Frontal cortex (tissue), 4 donors: Measurements from ENCODE around the gene CASP4. TPM values are rescaled to one million over a fixed set of nuclear protein-coding genes. Genes with fewer than 3 reads are reported as not detected.
"Not testable (repeated sequence)": the region's sequence is repeated elsewhere in the genome, so short reads cannot be mapped to it uniquely, and the experiment has no call there.

ENCODE experiments used
- DNase-seq, 2 donors: peaks; one replicate each; pipeline ENCODE4 v3.0.0; 2012; ENCODE audit warnings: low spot score in 2 of 2
- FAIRE-seq: peaks from 2 replicates; lab custom pipeline; 2012; peaks lifted over from hg19 to GRCh38; lab: Jason Lieb, UNC
- total RNA-seq: library from RNA; depleted of rRNA; stranded (reverse); fragments of >200 nt; gene quantifications from one replicate; pipeline ENCODE4 v1.2.3, GENCODE V29; 2014
- donor health status: control.
- donor health status: control.
- donor health status: control.

The CASP4 gene
- total RNA-seq: 2.9 TPM

DNA sequence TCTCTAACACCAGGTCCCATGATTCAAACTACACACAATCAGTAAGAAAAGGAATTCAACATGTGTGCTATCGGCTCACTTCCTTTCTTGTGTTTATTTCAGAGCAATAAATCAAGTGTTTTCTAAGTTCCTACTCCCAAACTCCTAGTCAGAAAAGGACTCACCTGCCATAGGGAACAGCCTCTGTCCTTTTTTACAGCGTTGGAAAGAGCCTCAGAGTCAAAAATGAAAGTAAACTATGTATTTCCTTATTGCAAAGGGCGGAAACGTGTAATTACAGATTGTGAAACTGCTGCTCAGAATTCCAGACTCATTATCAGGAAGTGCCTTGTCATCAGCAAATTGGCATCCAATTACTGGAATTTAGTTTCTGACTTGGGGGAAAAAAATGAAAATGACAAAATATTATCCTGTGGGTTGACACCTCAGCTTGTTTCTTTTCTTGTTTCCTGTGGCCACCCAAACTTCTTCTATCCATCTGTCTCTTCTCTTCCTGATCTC, at the start of gene CASP4:
Gene CASP4 (minus strand): TSS at position 220 of the 501 bp plus-strand sequence. CDS start 49 bp downstream, at position 171.
- peak in 1 of 2 donors; percentile 3 for DNase-seq

DNA sequence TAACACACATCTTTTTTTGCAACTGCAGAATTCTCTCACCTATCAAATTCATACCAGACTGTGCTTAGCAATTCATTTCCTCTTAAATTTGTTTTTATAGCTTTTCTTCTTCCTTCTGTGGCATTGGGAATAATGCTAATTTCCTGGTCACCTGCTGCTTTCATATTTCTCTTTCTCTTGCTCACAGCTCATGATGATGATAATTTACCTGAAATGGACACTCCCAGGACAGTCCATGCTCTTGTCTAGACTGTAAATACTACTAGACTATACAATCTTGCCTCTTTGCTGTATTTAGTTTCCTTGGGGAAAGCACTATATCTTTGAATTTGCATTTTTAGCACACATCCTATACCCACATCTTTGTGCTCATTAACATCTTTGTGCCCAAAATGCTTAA, 39.1 kb upstream of the CASP4 start:
- DNase-seq: no peak
- no peak for FAIRE-seq

More for the DNA sequence above, at the start of gene CASP4:
- FAIRE-seq: no peak

GRCh38 chr11:105005451-105005845, 37.1 kb upstream of the CASP4 start:
- FAIRE-seq (no peak), DNase-seq (no peak)

- no peak for DNase-seq
- FAIRE-seq: no peak
Observed at GRCh38 chr11:105004021-105004420, 35.6 kb upstream of the CASP4 start.

DNA sequence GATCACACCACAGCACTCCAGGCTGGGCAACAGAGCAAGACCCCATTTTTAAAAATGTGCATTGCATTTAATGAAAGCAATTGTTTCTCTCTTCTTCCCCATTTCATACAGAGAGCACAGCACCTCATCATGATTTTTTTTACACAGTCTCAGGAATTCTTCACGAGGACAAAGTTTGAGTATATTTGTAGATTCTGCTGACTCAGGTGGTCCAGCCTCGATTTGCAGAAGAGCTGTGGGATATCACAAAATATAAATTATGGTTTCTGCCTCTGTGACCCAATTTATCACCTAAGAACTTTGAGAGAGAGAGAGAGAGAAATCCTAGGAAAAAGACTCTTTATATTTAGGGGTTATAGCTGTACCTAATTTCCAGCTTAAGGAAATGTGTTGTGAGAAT, 34.8 kb upstream of the CASP4 start:
- FAIRE-seq (no peak), DNase-seq (no peak)

- FAIRE-seq: no peak
- DNase-seq: no peak
Observed at GRCh38 chr11:105000797-105001196, 32.4 kb upstream of the CASP4 start.

DNA sequence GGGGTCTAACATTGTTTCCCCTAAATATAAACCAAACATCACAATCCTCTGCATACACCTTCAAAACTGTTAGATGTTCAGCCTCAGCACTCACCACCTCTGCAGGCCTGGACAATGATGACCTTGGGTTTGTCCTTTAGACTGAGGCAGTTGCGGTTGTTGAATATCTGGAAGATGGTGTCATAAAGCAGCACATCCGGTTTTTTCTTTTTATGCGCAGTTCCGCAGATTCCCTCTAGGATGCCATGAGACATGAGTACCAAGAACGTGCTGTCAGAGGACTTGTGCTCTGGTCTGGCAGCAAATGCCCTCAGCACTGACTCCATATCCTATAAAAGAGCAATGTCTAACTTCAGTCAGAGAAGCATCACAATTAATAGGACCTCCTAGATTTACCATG, 31.8 kb upstream of the CASP4 start:
- no peak for DNase-seq
- FAIRE-seq: no peak

GRCh38 chr11:104999721-105000120, 31.3 kb upstream of the CASP4 start:
- DNase-seq (no peak), FAIRE-seq (no peak)

- FAIRE-seq (no peak), DNase-seq (no peak)
Observed at GRCh38 chr11:104997288-104997687, 28.9 kb upstream of the CASP4 start.

DNA sequence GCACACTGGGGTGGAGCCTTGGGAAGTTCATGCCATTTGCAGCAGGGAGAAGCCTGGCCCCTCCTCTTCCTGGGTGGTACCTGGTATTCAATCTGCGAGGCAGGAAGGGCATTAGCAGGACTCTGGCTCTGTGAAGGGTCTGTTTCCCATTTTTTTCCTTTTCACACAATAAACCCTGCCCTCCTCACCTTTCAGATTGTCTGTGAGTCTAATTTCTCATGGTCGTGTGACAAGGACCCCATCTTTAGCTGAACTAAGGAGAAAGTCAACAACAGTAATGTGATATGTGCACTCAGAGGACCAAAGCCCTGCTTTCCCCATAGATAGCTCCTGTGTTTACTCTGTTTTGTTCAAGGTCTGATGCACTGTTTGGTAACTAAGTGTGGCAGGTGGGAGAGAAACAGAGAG, 26.6 kb upstream of the CASP4 start:
- no peak for FAIRE-seq
- DNase-seq: no peak

DNA sequence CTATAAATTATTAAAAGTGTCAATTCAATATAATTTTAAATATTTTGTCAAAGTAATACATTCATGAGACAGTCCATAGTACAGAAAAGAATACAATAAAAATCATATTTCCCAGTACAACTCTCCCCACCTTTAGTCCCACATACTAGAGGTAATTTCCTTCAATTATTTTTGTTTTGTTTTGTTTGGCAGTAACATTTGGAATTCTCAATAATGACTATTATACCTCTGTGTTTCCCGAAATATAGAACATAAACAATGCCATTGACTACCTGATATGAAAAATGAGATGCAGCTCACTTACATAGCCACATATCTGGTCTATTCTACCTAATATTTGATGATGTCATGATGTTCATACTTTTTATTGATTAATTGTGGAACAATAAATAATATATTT, 24.4 kb upstream of the CASP4 start:
- FAIRE-seq (no peak), DNase-seq (no peak)

DNA sequence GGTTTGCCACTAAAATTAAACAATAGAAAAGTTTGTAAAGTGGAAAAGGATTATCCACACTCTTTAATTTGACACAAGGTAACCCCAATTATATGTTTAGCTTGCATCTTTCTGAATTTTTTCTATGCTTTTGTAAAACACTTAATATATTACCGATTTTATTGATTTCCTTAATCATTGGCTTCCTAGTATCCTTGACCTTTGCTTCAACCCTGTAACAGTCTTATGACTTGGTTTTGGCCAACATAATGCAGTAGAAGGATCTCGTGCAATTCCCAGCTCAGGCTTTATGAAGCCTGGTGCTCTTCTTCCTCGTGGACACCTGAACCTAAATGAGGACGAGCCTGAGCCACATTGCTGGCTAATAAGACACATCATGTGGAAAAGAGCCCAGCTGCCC, 23.6 kb upstream of the CASP4 start:
- DNase-seq (no peak), FAIRE-seq (no peak)

DNA sequence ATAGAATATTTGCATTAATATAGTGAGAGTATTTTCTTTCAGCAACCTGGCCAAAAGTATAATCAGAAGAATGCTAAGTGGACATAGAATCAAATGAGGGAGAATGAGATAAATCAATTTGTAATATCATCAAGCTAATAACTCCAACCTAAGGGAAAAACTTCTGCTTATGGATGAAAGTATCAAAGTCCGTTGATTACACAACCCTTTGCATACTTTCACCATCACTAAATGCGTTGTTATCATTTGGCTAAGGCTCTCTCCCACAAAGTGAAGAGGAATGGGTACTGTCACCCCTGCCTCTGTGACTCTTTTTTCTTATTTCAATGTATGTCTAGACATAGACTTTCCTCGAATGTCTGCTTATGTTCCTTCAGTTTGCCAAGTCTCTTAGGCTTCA, 16.4 kb upstream of the CASP4 start:
- no peak for FAIRE-seq
- no peak for DNase-seq

- FAIRE-seq: no peak
- no peak for DNase-seq
Observed at GRCh38 chr11:104979839-104980238, 11.5 kb upstream of the CASP4 start.

GRCh38 chr11:104973616-104974015, 5.2 kb upstream of the CASP4 start:
- DNase-seq (no peak), FAIRE-seq (no peak)

- not testable (repeated sequence) for DNase-seq, FAIRE-seq
Observed at GRCh38 chr11:104972924-104973323, 4.5 kb upstream of the CASP4 start.

DNA sequence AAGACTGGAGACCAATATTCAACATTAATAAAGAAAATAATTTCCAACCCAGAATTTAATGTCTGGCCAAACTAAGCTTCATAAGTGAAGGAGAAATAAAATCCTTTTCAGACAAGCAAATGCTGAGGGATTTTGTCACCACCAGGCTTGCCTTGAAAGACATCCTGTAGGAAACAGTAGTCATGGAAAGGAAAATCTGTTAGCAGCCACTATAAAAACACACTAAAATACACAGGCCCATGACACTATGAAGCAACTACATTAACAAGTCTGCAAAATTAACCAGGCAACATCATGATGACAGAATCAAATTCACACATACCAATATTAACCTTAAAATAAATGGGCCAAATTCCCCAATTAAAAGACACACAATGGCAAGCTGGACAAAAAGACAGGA, 2.4 kb upstream of the CASP4 start:
- FAIRE-seq (no peak), DNase-seq (no peak)

DNA sequence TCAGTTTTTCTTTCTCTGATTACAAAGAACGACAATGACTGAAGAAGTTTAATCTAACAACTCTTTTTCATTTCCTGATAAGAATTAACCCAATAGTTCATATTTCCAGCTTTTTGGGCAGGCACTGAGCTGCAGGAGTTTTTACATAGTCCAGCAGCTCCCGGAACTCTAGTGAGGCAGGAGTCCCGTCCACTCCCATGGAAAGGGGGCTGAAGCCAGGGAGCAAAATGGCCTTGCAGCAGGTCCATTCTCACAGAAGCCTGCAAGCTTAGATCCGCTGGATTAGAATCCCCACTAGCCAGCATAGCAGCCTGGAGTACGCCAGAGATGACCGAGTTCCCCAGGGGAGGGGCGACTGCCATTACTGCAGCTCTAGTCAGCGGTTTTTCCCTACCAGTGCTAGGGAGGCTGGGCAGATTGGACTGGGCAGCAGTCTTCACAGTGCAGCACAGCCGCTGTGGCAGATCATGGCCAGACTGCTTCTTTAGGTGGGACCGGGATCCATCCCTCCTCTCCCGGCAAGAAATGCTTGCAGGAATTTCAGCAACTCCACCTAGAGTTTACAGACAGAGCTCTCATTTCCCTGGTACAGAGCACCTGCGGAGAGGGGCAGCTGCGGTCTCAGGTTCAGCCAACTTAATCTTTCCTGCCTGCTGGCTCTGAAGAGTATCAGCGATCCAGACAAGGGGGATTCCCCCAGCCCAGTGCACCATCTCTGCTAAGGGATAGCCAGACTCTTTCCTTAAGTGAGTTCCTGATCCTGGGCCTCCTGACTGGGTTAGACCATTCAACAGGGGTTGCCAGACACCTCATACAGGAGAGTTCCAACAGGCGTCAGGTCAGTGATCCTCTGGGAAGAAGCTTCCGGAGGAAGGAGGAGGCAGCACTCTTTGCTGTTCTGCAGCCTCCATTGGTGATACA, 742 bp upstream of the CASP4 start:
- DNase-seq (no peak), FAIRE-seq (no peak)

- no peak for FAIRE-seq
Observed at GRCh38 chr11:104967534-104968354, 630 bp downstream of the CASP4 start.

GRCh38 chr11:104965735-104966134, 2.6 kb downstream of the CASP4 start:
- no peak for FAIRE-seq

More at GRCh38 chr11:104967534-104968354, 630 bp downstream of the CASP4 start:
- no peak for DNase-seq

GRCh38 chr11:104964247-104964646, 4.1 kb downstream of the CASP4 start:
- FAIRE-seq: no peak
- DNase-seq: no peak

More at GRCh38 chr11:104965735-104966134, 2.6 kb downstream of the CASP4 start:
- DNase-seq: no peak
